H9 (cell line): ENCODE data around the gene ZNF530. TPM values are rescaled to one million over a fixed set of nuclear protein-coding genes. Genes with fewer than 3 reads are reported as not detected.

ENCODE experiments used
- DNase-seq: peaks from one replicate; pipeline ENCODE4 v3.0.0-alpha.2; 2017
- H2AFZ ChIP-seq: one replicate; pipeline ENCODE4 v1.6.1; 2013; ENCODE audit warnings: mild to moderate bottlenecking, low read length, control low read depth, moderate library complexity
- H2AK5ac ChIP-seq: 2 replicates; pipeline ENCODE4 v1.6.1; 2013; ENCODE audit warnings: low read length, control low read depth, mixed read lengths; ENCODE audit not compliant: insufficient read length
- H2BK120ac ChIP-seq: one replicate; pipeline ENCODE4 v1.6.1; 2013; ENCODE audit warnings: low read depth, mild to moderate bottlenecking, low read length, control low read depth, inconsistent platforms; ENCODE audit not compliant: poor library complexity, severe bottlenecking
- H2BK12ac ChIP-seq: 2 replicates; pipeline ENCODE4 v1.6.1; 2013; ENCODE audit warnings: low read length, control low read depth, mixed read lengths, low read depth; ENCODE audit not compliant: insufficient read length
- H2BK15ac ChIP-seq: 2 replicates; pipeline ENCODE4 v1.6.1; 2013; ENCODE audit warnings: low read depth, low read length, control low read depth
- H2BK20ac ChIP-seq: one replicate; pipeline ENCODE4 v1.6.1; 2013; ENCODE audit warnings: low read depth, mild to moderate bottlenecking, low read length, control low read depth, inconsistent platforms; ENCODE audit not compliant: poor library complexity, severe bottlenecking
- H2BK5ac ChIP-seq: 2 replicates; pipeline ENCODE4 v1.6.1; 2013; ENCODE audit warnings: low read length, control low read depth, mixed read lengths; ENCODE audit not compliant: insufficient read length
- H3K14ac ChIP-seq: 2 replicates; pipeline ENCODE4 v1.6.1; 2013; ENCODE audit warnings: low read length, control low read depth; ENCODE audit not compliant: insufficient read depth
- H3K18ac ChIP-seq: 2 replicates; pipeline ENCODE4 v1.6.1; 2013; ENCODE audit warnings: low read depth, mild to moderate bottlenecking, mixed read lengths, low read length, control low read depth; ENCODE audit not compliant: insufficient read length
- H3K23ac ChIP-seq: 2 replicates; pipeline ENCODE4 v1.6.1; 2013; ENCODE audit warnings: low read length, control low read depth, mixed read lengths, low read depth; ENCODE audit not compliant: insufficient read length
- H3K23me2 ChIP-seq: 2 replicates; pipeline ENCODE4 v1.6.1; 2013; ENCODE audit warnings: low read depth, mild to moderate bottlenecking, mixed read lengths, low read length, control low read depth; ENCODE audit not compliant: insufficient read length, poor library complexity, severe bottlenecking
- H3K27ac ChIP-seq: 2 replicates; pipeline ENCODE4 v1.5.1; 2013; ENCODE audit warnings: low read length, control low read depth, mixed read lengths, low read depth; ENCODE audit not compliant: insufficient read length
- H3K27me3 ChIP-seq: 2 replicates; pipeline ENCODE4 v1.6.1; 2013; ENCODE audit warnings: low read length, control low read depth, inconsistent platforms; ENCODE audit not compliant: insufficient read depth
- H3K4ac ChIP-seq: 2 replicates; pipeline ENCODE4 v1.6.1; 2013; ENCODE audit warnings: low read depth, mild to moderate bottlenecking, control low read depth, inconsistent platforms, low read length, moderate library complexity
- H3K4me1 ChIP-seq: 2 replicates; pipeline ENCODE4 v1.6.1; 2013; ENCODE audit warnings: low read length, control low read depth, inconsistent platforms; ENCODE audit not compliant: insufficient read depth
- H3K4me2 ChIP-seq: 2 replicates; pipeline ENCODE4 v1.6.1; 2013; ENCODE audit warnings: low read length, control low read depth, mixed read lengths; ENCODE audit not compliant: insufficient read length, insufficient read depth
- H3K56ac ChIP-seq: 2 replicates; pipeline ENCODE4 v1.6.1; 2013; ENCODE audit warnings: low read depth, mild to moderate bottlenecking, mixed read lengths, low read length, control low read depth; ENCODE audit not compliant: insufficient read length
- H3K79me1 ChIP-seq: 2 replicates; pipeline ENCODE4 v1.6.1; 2013; ENCODE audit warnings: low read depth, mild to moderate bottlenecking, moderate library complexity, low read length, control low read depth, inconsistent platforms; ENCODE audit not compliant: insufficient read depth, poor library complexity, severe bottlenecking
- H3K79me2 ChIP-seq: 2 replicates; pipeline ENCODE4 v1.6.1; 2013; ENCODE audit warnings: low read length, control low read depth, inconsistent platforms; ENCODE audit not compliant: insufficient read depth
- H3K9ac ChIP-seq: 2 replicates; pipeline ENCODE4 v1.6.1; 2013; ENCODE audit warnings: low read length, control low read depth, mixed read lengths; ENCODE audit not compliant: insufficient read length; ENCODE audit errors: extremely low read depth
- H3K9me3 ChIP-seq: one replicate; pipeline ENCODE4 v1.6.1; 2013; ENCODE audit warnings: low read depth, low read length, inconsistent platforms; ENCODE audit not compliant: control insufficient read depth
- H3T11ph ChIP-seq: one replicate; pipeline ENCODE4 v1.6.1; 2013; ENCODE audit warnings: mild to moderate bottlenecking, low read length, control low read depth, inconsistent platforms
- H4K20me1 ChIP-seq: one replicate; pipeline ENCODE4 v1.6.1; 2013; ENCODE audit not compliant: control insufficient read depth, insufficient read length, insufficient read depth
- H4K5ac ChIP-seq: 2 replicates; pipeline ENCODE4 v1.6.1; 2013; ENCODE audit warnings: low read depth, mild to moderate bottlenecking, mixed read lengths, low read length, control low read depth; ENCODE audit not compliant: insufficient read length
- H4K8ac ChIP-seq: replicated peaks from 2 replicates; pipeline ENCODE4 v1.6.1; 2013; ENCODE audit warnings: low read length, control low read depth, mixed read lengths, low read depth; ENCODE audit not compliant: insufficient read length
- H4K91ac ChIP-seq: 2 replicates; pipeline ENCODE4 v1.6.1; 2013; ENCODE audit warnings: low read depth, mild to moderate bottlenecking, moderate library complexity, mixed read lengths, low read length, control low read depth; ENCODE audit not compliant: insufficient read length
- H3K27ac Mint-ChIP-seq, 3 experiments: 2 replicates in 2 of 3; 3 replicates in 1 of 3; pipeline ENCODE4 v1.8.0; 2020 to 2021; ENCODE audit warnings: mixed read lengths in 3 of 3, mild to moderate bottlenecking in 1 of 3, moderate library complexity in 1 of 3
- H3K27me3 Mint-ChIP-seq: 2 replicates; pipeline ENCODE4 v1.8.0; 2021; ENCODE audit warnings: low read depth, mild to moderate bottlenecking, moderate library complexity, mixed read lengths
- H3K36me3 Mint-ChIP-seq, 3 experiments: 2 replicates in 2 of 3; 3 replicates in 1 of 3; pipeline ENCODE4 v1.8.0; 2020 to 2021; ENCODE audit warnings: low read depth in 3 of 3, mixed read lengths in 3 of 3; ENCODE audit not compliant: insufficient read depth in 1 of 3
- H3K4me1 Mint-ChIP-seq, 2 experiments: 2 replicates each; pipeline ENCODE4 v1.8.0; 2020; ENCODE audit warnings: mixed read lengths in 2 of 2
- H3K4me3 Mint-ChIP-seq, 2 experiments: 2 replicates in 1 of 2; 3 replicates in 1 of 2; pipeline ENCODE4 v1.8.0; 2020 to 2021; ENCODE audit warnings: mild to moderate bottlenecking in 2 of 2, mixed read lengths in 2 of 2, moderate library complexity in 1 of 2
- H3K9me3 Mint-ChIP-seq, 2 experiments: 2 replicates in 1 of 2; 3 replicates in 1 of 2; pipeline ENCODE4 v1.8.0; 2020; ENCODE audit warnings: mild to moderate bottlenecking in 2 of 2, mixed read lengths in 2 of 2, moderate library complexity in 1 of 2
- CTCF ChIP-seq: fragments of 200-600 bp; sonication (generic); conservative IDR thresholded peaks from 3 replicates; pipeline ENCODE4 v1.8.0; 2021; ENCODE audit warnings: antibody characterized with exemption, mild to moderate bottlenecking
- WGBS: extraction: QIAGEN DNeasy Blood & Tissue Kit; methylation state at CpG from one replicate; pipeline ENCODE4 v1.1.7; 2013; ENCODE audit warnings: missing lambda C conversion rate, low lambda C conversion rate, mixed read lengths; ENCODE audit not compliant: insufficient read length; ENCODE audit errors: extremely low coverage; 5-methylcytosine and 5-hydroxymethylcytosine counted together
- total RNA-seq: library from RNA; stranded (reverse); gene quantifications from 2 replicates; pipeline ENCODE4 v1.2.1, GENCODE V29; 2021

Gene ZNF530
- total RNA-seq, 1 experiment from 2014 or later, result 9.3 TPM

DNA sequence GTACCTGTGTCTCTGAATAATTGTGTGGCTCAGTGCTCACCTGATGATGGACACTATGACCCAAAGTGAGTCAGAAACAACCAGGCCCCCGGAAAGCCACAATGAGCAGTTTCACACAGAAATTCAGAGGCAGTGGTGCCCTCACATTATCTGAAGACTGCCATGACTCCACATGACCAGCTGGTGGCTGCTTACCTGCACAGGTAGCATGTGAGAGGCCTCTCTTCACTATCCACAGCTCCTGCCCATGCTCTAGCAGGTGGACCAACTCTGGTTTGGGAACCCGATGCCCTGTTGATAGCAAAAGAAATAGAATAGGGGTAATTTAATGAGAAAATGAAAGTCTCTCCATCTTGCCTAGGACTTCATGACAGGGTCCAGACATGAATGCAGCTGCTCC is 47.3 kb upstream of the ZNF530 start:
- Histone ChIP-seq H2BK5ac (no peak overlapping the region), H3K56ac (no peak overlapping the region), H3K27ac (no peak overlapping the region), H3K9ac (no peak overlapping the region), H3K79me1 (no peaks in the 10 kb centered on the region), H2AK5ac (no peak overlapping the region), H3K79me2 (no peaks in the 10 kb centered on the region), H4K20me1 (no peaks in the 10 kb centered on the region), H2AFZ (no peak overlapping the region), H3K23ac (no peak overlapping the region), H3K4me1 (no peaks in the 10 kb centered on the region), H4K5ac (no peak overlapping the region), H3K4ac (no peak overlapping the region), H2BK15ac (no peak overlapping the region), H3K9me3 (peaks cover 6% of the 10 kb centered on the region), H3K18ac (no peak overlapping the region), H4K8ac (no peak overlapping the region), H3K14ac (no peak overlapping the region), H2BK120ac (no peak overlapping the region), H2BK20ac (no peak overlapping the region), H2BK12ac (no peak overlapping the region), H3T11ph (no peak overlapping the region), H3K23me2 (no peaks in the 10 kb centered on the region), H3K27me3 (no peaks in the 10 kb centered on the region), H4K91ac (no peak overlapping the region), H3K4me2 (no peak overlapping the region)
- peak; percentile 31; the same call in 1 of the 3 replicates for TF ChIP-seq CTCF
- peaks cover 91 to 96% (median 94%) of the 10 kb centered on the region in 3 experiments for H3K36me3 Mint-ChIP-seq
- H3K4me3 Mint-ChIP-seq, result no peak overlapping the region
- DNase-seq, result no peak
- peaks cover 15 to 49% of the 10 kb centered on the region in 2 experiments for H3K9me3 Mint-ChIP-seq
- H3K27me3 Mint-ChIP-seq, result no peaks in the 10 kb centered on the region
- H3K27ac Mint-ChIP-seq, result no peak overlapping the region
- no CpG with 5 or more reads among the region's 2 CpGs for WGBS
- H3K4me1 Mint-ChIP-seq, result no peaks in the 10 kb centered on the region
